B cell (primary cell): ENCODE measurements around the gene PDCD7. TPM values are rescaled to one million over a fixed set of nuclear protein-coding genes. Genes with fewer than 3 reads are reported as not detected.

Experiments
- ATAC-seq: fragments of 200-7000 bp; cut with Tn5 transposase; one replicate; pipeline ENCODE4 v1.10.0; 2021; ENCODE audit warnings: low read depth, mild to moderate bottlenecking, moderate number of reproducible peaks, moderate library complexity
- CTCF ChIA-PET: fragments of 350-600 bp; sonication (Branson Sonifier 250); formaldehyde crosslinking; loops from one replicate; lab custom pipeline; 2021; ENCODE audit warnings: antibody characterized with exemption, inconsistent platforms; lab: Charles Lee
- POLR2A ChIA-PET: fragments of 350-600 bp; sonication (Branson Sonifier 250); formaldehyde crosslinking; loops from one replicate; lab custom pipeline; 2021; ENCODE audit warnings: antibody characterized with exemption; lab: Charles Lee
- DNase-seq: peaks from one replicate; pipeline ENCODE4 v3.0.0; 2013
- H2AFZ ChIP-seq: 2 replicates; pipeline ENCODE4 v1.6.1; 2012; ENCODE audit warnings: mild to moderate bottlenecking, low read depth, low read length; ENCODE audit not compliant: insufficient read depth, poor library complexity, severe bottlenecking
- H3K27ac ChIP-seq, 2 donors: 1 replicate in 1 of 2; 2 replicates in 1 of 2; pipeline ENCODE4 v1.5.1; 2012 to 2013; ENCODE audit warnings: low read length in 2 of 2, mild to moderate bottlenecking in 2 of 2, moderate library complexity in 1 of 2
- H3K27me3 ChIP-seq, 4 experiments: fragments of 200-600 bp in 1 of 4; sonication (generic) in 1 of 4; replicated peaks in 1 of 4; 1 replicate in 2 of 4; 2 replicates in 2 of 4; pipeline versions ENCODE4 v1.6.1 to v1.7.0; 2013 to 2016; ENCODE audit warnings: low read length in 3 of 4, mild to moderate bottlenecking in 2 of 4, mixed read lengths in 1 of 4, moderate library complexity in 1 of 4; ENCODE audit not compliant: insufficient read depth in 4 of 4, control insufficient read depth in 3 of 4; ENCODE audit errors: control extremely low read depth in 1 of 4
- H3K36me3 ChIP-seq, 2 experiments: replicated peaks in 1 of 2; 1 replicate in 1 of 2; 2 replicates in 1 of 2; pipeline versions ENCODE4 v1.6.1 to v1.7.1; 2013; ENCODE audit warnings: low read length in 1 of 2; ENCODE audit not compliant: insufficient read depth in 2 of 2, control insufficient read depth in 1 of 2; ENCODE audit errors: control extremely low read depth in 1 of 2, extremely low read depth in 1 of 2
- H3K4me1 ChIP-seq, 2 donors: fragments of 200-600 bp in 1 of 2; sonication (generic) in 1 of 2; 1 replicate in 1 of 2; 2 replicates in 1 of 2; pipeline versions ENCODE4 v1.5.1 to v1.6.1; 2013 to 2017; ENCODE audit warnings: low read length in 2 of 2; ENCODE audit not compliant: control insufficient read depth in 2 of 2, insufficient read depth in 2 of 2
- H3K4me2 ChIP-seq: replicated peaks from 2 replicates; pipeline ENCODE3; 2012; ENCODE audit warnings: mild to moderate bottlenecking, low read depth, low read length; ENCODE audit not compliant: poor library complexity, severe bottlenecking
- H3K4me3 ChIP-seq, 5 experiments: fragments of 200-600 bp in 1 of 5; sonication (generic) in 1 of 5; 1 replicate in 3 of 5; 2 replicates in 2 of 5; pipeline versions ENCODE4 v1.5.1 to v1.7.0; 2011 to 2016; ENCODE audit warnings: low read length in 4 of 5, mild to moderate bottlenecking in 4 of 5, low read depth in 2 of 5, control low read depth in 1 of 5, moderate library complexity in 1 of 5; ENCODE audit not compliant: insufficient read depth in 1 of 5; ENCODE audit errors: control extremely low read depth in 1 of 5, extremely low read depth in 1 of 5
- H3K79me2 ChIP-seq: fragments of 200-600 bp; sonication (generic); one replicate; pipeline ENCODE4 v1.6.0; 2016; ENCODE audit warnings: low read length; ENCODE audit not compliant: control insufficient read depth, insufficient read depth
- H3K9ac ChIP-seq: fragments of 200-600 bp; sonication (generic); 2 replicates; pipeline ENCODE4 v1.6.1; 2017; ENCODE audit warnings: mild to moderate bottlenecking, low read length, moderate library complexity
- H3K9me3 ChIP-seq, 3 donors: one replicate each; pipeline versions ENCODE4 v1.6.1 to v1.7.1; 2013; ENCODE audit warnings: low read length in 2 of 3; ENCODE audit not compliant: control insufficient read depth in 2 of 3, insufficient read depth in 1 of 3; ENCODE audit errors: control extremely low read depth in 1 of 3
- H4K20me1 ChIP-seq: 2 replicates; pipeline ENCODE4 v1.6.0; 2012; ENCODE audit warnings: mild to moderate bottlenecking, low read length; ENCODE audit not compliant: insufficient read depth, control insufficient read depth, poor library complexity, severe bottlenecking
- H3K27ac Mint-ChIP-seq: one replicate; pipeline ENCODE4 v1.8.0; 2021; ENCODE audit warnings: mixed read lengths
- H3K27me3 Mint-ChIP-seq: one replicate; pipeline ENCODE4 v1.8.0; 2021; ENCODE audit warnings: mixed read lengths
- H3K4me1 Mint-ChIP-seq: one replicate; pipeline ENCODE4 v1.8.0; 2021; ENCODE audit warnings: mixed read lengths
- H3K4me3 Mint-ChIP-seq: one replicate; pipeline ENCODE4 v1.8.0; 2021; ENCODE audit warnings: mixed read lengths
- H3K9me3 Mint-ChIP-seq: one replicate; pipeline ENCODE4 v1.8.0; 2022; ENCODE audit warnings: mixed read lengths; ENCODE audit not compliant: insufficient read depth
- EZH2 ChIP-seq: IDR thresholded peaks from 2 replicates; pipeline ENCODE4 v1.6.1; 2012; ENCODE audit warnings: borderline replicate concordance, low read depth, mild to moderate bottlenecking, moderate library complexity, low read length; ENCODE audit not compliant: insufficient read depth, poor library complexity, severe bottlenecking
- WGBS: methylation state at CpG from one replicate; pipeline ENCODE4 v1.1.5; 2013; ENCODE audit warnings: missing lambda C conversion rate; ENCODE audit not compliant: insufficient coverage; 5-methylcytosine and 5-hydroxymethylcytosine counted together
- intact Hi-C: fragments of 100-400 bp; cut with micrococcal nuclease; formaldehyde crosslinking; loops from one replicate; pipeline ENCODE4 v1.10.0; 2022
- polyA plus RNA-seq: library from polyadenylated mRNA; depleted of rRNA; stranded (reverse); fragments of >200 nt; gene quantifications from 2 replicates; pipeline ENCODE4 v1.2.3, GENCODE V29; 2012
- total RNA-seq, 2 donors: library from RNA; stranded (reverse); fragments of 120-200 nt in 1 of 2; gene quantifications; 1 replicate in 1 of 2; 2 replicates in 1 of 2; pipeline versions ENCODE4 v1.2.3 to v1.2.4, GENCODE V29; 2013 to 2022
- TF ChIP-seq, protein P1 (sequence below): fragments of 200-600 bp; IDR thresholded peaks from one replicate; pipeline ENCODE4 v1.8.0; 2022; ENCODE audit warnings: antibody characterized with exemption, mild to moderate bottlenecking

The PDCD7 gene
- total and polyA plus RNA-seq, 2 donors (not counting 1 experiment from before 2014, with no cell fraction given), result 34.6 to 47.0 TPM

DNA sequence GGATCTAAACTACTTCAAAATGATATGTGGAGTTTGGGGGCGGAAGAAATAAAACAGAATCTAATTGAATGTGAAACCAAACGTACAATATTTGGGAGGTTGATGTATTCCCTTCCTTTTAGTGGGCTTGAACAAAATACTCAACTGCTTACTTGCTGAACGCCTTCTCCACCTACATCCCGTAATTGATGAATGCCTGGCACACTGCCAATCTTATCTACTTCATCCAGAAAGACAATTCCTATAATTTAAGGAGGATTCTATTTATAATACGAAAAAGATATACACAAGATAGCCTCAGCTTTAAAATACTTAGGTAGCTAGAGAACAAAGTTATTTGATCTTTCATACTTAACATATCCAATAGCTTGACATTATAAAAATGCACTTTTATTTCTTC lies 23.1 kb upstream of the PDCD7 start:
- Mint-ChIP-seq H3K9me3 (no peaks in the 10 kb centered on the region), H3K27ac (no peak overlapping the region), H3K27me3 (no peaks in the 10 kb centered on the region), H3K4me3 (no peak overlapping the region), H3K4me1 (no peaks in the 10 kb centered on the region)
- H3K4me2 ChIP-seq, result no peak overlapping the region
- no peak overlapping the region for H2AFZ ChIP-seq
- H4K20me1 ChIP-seq, result no peaks in the 10 kb centered on the region
- H3K9ac ChIP-seq, result no peak overlapping the region
- H3K4me1 ChIP-seq, result no peaks in the 10 kb centered on the region
- WGBS, result no CpG with 5 or more reads among the region's 5 CpGs
- ChIA-PET CTCF (no interaction called here), POLR2A (no interaction called here)
- TF ChIP-seq, protein P1, sequence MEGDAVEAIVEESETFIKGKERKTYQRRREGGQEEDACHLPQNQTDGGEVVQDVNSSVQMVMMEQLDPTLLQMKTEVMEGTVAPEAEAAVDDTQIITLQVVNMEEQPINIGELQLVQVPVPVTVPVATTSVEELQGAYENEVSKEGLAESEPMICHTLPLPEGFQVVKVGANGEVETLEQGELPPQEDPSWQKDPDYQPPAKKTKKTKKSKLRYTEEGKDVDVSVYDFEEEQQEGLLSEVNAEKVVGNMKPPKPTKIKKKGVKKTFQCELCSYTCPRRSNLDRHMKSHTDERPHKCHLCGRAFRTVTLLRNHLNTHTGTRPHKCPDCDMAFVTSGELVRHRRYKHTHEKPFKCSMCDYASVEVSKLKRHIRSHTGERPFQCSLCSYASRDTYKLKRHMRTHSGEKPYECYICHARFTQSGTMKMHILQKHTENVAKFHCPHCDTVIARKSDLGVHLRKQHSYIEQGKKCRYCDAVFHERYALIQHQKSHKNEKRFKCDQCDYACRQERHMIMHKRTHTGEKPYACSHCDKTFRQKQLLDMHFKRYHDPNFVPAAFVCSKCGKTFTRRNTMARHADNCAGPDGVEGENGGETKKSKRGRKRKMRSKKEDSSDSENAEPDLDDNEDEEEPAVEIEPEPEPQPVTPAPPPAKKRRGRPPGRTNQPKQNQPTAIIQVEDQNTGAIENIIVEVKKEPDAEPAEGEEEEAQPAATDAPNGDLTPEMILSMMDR, result no peak
- TF ChIP-seq EZH2, result no peak
- H3K36me3 ChIP-seq, result peaks cover 7 to 65% of the 10 kb centered on the region in 2 experiments
- no peak overlapping the region for H3K27ac ChIP-seq
- no peak overlapping the region for H3K4me3 ChIP-seq
- H3K9me3 ChIP-seq, result no peaks in the 10 kb centered on the region
- DNase-seq (no peak), ATAC-seq (no peak)
- peaks cover 2% of the 10 kb centered on the region for H3K79me2 ChIP-seq
- no peaks in the 10 kb centered on the region for H3K27me3 ChIP-seq
- intact Hi-C loops, result no loop called here

- H3K27ac Mint-ChIP-seq, result no peak overlapping the region
- no peaks in the 10 kb centered on the region for H3K27me3 Mint-ChIP-seq
- H3K4me3 Mint-ChIP-seq, result no peak overlapping the region
- Histone ChIP-seq H3K4me3 (no peak overlapping the region), H3K9me3 (no peaks in the 10 kb centered on the region), H3K27me3 (no peaks in the 10 kb centered on the region), H3K79me2 (no peaks in the 10 kb centered on the region), H3K4me1 (no peaks in the 10 kb centered on the region), H3K27ac (no peak overlapping the region), H3K36me3 (peaks cover 5 to 76% of the 10 kb centered on the region in 2 experiments), H3K9ac (no peak overlapping the region), H3K4me2 (no peak overlapping the region), H4K20me1 (no peaks in the 10 kb centered on the region), H2AFZ (no peak overlapping the region)
- TF ChIP-seq, protein P1, result no peak
- TF ChIP-seq EZH2, result no peak
- no peaks in the 10 kb centered on the region for H3K4me1 Mint-ChIP-seq
- DNase-seq, result no peak
- ChIA-PET POLR2A (no interaction called here), CTCF (no interaction called here)
- no peaks in the 10 kb centered on the region for H3K9me3 Mint-ChIP-seq
- ATAC-seq, result no peak
- intact Hi-C loops, result no loop called here
- WGBS, result 100% methylated on average over 2 of the region's 6 CpGs
These were observed 21.1 kb upstream of the PDCD7 start for GRCh38 chr15:65154720-65155119.
